GM18505 (cell line): ENCODE data around the gene MYO1B.

Source experiments
- ATAC-seq: cut with Tn5 transposase; IDR thresholded peaks from one replicate; pipeline ENCODE4 v1.9.1; 2021; ENCODE audit not compliant: unreplicated experiment
- POLR2A ChIP-seq: IDR thresholded peaks from 4 replicates; pipeline ENCODE4 v1.6.1; 2011; ENCODE audit warnings: borderline replicate concordance; ENCODE audit not compliant: insufficient read depth, insufficient read length; ENCODE audit errors: extremely low read depth

The MYO1B gene

GRCh38 chr2:191318037-191318728 lies 73.0 kb downstream of the MYO1B start:
- ATAC-seq: no peak
- no peak for TF ChIP-seq POLR2A

DNA sequence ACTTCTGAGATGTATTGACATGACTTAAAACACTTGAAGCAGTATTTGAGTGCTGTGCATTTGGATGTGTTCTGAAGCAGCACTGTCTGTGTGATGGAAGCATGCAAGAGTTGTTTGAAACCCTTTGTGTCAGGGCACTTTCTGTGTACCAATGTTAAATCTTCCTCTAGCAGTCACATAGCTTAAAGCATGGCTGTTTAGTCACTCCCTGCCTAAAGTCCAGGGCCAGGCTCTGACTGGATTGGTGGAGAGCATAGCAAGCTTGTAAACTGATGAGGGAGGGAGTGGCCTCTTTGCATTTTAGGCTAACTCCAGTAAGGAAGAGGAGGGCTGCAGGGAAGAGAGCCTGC lies 73.5 kb downstream of the MYO1B start:
- TF ChIP-seq POLR2A: no peak
- ATAC-seq: no peak

DNA sequence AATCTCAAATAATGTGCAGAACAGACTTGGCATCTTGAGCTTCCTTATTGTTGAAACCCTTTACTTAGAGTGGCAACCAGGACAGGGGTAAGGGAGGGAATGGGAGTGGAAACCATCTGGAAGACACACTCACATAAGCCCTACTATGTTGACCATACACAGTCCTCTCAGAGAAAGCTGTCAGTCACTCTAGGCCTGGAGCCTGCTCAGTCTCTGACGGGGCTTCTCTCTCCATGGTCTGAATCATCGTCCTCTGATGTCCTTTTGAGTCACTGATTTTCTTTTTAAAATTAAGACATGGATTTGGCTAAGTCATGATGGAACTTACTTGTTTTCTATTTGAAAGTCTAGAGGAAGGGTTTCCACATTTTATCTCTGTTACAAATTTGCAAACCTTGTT lies 74.0 kb downstream of the MYO1B start:
- no peak for TF ChIP-seq POLR2A
- ATAC-seq: no peak

GRCh38 chr2:191320881-191321280 lies 75.7 kb downstream of the MYO1B start:
- no peak for ATAC-seq
- no peak for TF ChIP-seq POLR2A

DNA sequence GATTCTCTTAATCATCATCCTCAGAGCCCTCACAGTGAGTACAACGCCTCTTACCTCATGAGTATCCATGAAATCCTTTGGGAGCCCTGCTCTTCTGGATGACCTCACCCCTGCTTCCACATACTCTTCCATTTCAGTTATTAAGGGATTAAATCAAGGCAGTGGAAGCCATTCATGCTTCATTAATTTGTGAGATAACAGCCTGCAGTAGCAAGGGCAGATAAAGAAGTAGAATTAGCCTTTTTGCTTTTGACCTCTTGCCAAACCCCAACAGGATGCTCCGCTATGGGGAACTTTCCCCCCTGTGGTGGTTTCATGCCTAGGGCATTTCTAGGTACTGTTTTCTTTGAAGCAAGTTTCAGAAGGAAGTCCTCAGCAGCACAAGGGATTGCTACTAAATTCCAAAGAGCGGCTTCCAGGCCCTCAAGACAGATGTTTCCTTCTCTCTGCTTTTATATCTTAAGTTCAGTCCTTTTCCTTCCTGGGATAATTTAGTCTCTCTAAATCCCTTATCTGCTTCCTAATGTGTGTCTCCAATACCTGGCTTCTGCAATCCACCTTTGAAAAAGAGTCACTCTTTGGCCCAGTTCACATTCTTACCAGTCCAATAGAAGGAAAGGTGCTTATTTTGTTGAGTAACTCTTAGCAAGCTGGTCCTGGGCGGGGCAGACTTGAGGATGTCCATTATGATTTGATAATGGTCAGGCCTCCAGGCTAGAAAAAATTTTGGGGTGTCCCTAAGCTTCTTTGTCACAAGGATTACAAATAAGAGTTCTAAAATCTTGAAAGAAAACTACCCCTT lies 76.9 kb downstream of the MYO1B start:
- peak; percentile 90 for ATAC-seq
- TF ChIP-seq POLR2A: no peak

GRCh38 chr2:191322828-191323506 lies 77.8 kb downstream of the MYO1B start:
- no peak for ATAC-seq
- no peak for TF ChIP-seq POLR2A

DNA sequence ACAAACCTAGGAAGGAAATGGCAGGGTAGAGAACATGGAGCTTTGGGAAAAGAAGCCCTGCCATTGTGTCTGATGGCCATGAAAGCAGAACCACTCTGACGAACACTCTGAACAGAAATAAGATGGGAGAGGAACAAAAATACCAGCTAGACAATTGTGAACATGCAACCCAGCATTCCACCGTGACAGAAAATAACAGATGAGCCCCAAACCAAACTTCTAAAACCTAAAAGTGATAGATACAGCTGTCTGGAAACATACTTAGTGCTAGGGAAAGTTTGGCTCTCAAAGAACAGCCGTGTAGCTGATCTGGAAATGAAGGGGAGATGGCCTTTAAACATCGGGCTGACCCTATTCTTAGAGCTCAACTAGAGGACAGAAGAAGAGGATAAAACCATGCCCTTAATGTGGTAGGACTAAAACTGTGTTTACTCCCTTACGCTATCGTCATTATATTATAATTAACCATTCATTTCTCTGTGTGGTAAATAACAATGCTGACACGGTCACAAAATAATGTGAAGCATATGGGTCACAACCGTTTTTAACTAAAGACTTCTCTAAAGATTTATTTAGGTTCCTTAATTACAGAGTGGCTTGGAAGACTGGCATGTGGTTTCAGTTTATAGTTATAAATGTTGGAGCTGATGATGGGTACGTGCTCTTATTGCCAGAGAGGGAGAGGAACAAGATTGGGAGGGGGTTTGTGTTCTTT lies 80.6 kb downstream of the MYO1B start:
- no peak for TF ChIP-seq POLR2A
- ATAC-seq: no peak

- TF ChIP-seq POLR2A: no peak
- ATAC-seq: no peak
Measured at GRCh38 chr2:191327484-191327883, 82.3 kb downstream of the MYO1B start.

DNA sequence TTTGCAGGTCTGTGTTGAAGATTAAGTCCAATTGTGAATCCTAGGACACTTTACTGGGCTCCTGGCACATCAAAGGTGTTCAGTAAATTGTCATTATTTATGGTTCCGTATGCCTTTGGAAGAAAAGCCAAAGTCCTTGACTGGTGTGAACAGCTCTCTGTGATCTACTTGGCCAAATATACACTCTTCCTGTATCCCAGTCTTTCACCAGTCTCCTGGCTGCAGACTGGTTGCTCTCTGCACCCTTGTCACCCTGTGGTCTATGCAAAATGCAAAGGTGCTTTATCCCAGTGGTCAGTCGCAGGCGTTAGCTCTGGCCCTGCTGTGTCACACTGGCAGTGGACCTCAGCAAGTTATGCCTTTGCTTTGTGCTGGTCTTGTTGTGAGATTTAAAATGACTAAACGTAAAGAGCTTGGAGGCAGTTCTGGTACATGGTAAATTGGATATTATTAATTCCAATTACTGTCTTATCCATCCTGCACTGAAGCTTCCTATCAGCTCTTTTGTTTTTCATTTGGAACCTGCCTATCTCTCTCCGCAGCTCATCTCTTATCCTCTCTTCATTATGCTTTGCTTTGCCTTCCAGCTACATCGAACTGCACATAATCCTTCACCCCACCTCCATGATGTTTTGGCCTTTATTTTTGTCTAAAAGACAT lies 83.1 kb downstream of the MYO1B start:
- no peak for ATAC-seq

GRCh38 chr2:191329841-191330240 lies 84.6 kb downstream of the MYO1B start:
- no peak for TF ChIP-seq POLR2A
- ATAC-seq: no peak

More for the DNA sequence above, 83.1 kb downstream of the MYO1B start:
- no peak for TF ChIP-seq POLR2A

GRCh38 chr2:191333911-191334357 lies 88.7 kb downstream of the MYO1B start:
- ATAC-seq: no peak
- no peak for TF ChIP-seq POLR2A

GRCh38 chr2:191335875-191336464 lies 90.8 kb downstream of the MYO1B start:
- no peak for ATAC-seq
- TF ChIP-seq POLR2A: no peak
